ENCODE results near the gene EXOSC3.

Gene EXOSC3

GRCh38 chr9:37730839-37731238 lies 54.0 kb downstream of the EXOSC3 start:
- DNase-seq: no peak

GRCh38 chr9:37730256-37730655 lies 54.6 kb downstream of the EXOSC3 start:
- no peak for DNase-seq
